SK-N-MC (cell line): ENCODE data around the gene TSPEAR.

Source experiments
- EZH2 ChIP-seq: fragments of 200-600 bp; sonication (generic); IDR thresholded peaks from one replicate; pipeline ENCODE4 v1.6.1; 2017; ENCODE audit warnings: antibody characterized with exemption
- FOXP2 ChIP-seq: optimal IDR thresholded peaks from 2 replicates; pipeline ENCODE3; 2011; ENCODE audit warnings: mild to moderate bottlenecking, moderate library complexity; ENCODE audit not compliant: insufficient read depth; ENCODE audit errors: extremely low read length, control extremely low read depth
- POLR2AphosphoS5 ChIP-seq: IDR thresholded peaks from 2 replicates; pipeline ENCODE4 v1.6.1; 2012; ENCODE audit warnings: mild to moderate bottlenecking, low read depth, low read length, borderline replicate concordance

DNA sequence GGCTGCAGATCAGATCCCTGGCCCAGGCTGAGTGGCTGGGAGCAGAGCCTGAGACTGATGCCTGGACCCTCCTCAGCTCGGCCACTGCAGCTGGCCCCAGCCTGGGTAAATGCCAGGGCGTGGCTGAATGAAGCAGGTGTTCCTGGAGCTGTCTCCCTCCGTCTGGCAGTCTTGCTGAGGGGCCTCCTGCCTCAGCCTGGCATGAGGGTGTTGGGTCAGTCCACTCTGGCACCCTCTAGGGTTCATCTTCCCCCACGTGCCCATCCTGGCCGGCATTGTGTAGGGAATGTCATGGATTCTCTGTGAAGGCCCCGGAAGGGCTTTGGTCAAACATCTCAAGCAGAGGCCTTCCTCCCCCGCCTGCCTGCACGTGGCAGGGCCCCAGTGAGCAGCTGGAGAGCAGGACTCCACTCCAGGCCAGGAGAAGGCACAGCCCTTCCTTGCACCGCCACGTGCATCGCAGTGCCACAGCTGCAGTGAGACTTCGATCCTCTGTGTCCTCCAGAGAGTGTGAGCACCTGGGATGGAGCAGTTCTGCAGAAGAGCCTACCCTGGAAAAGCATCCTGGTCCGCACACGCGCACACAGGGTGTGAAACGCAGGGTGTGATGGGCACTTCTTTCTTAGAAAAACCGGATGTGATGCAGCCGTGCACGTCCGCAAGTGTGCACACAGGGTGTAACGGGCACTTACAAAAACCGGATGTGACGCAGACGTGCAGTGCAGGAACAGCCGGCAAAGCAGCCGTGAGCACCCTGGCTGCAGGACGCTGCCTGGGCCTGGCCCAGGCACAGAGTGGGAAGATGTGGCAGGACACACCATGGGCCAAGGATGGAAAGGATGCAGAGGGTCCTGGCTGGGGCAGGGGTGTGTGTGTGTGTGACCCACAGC, 142.5 kb downstream of the TSPEAR start:
- TF ChIP-seq POLR2AphosphoS5 (no peak), EZH2 (no peak), FOXP2 (no peak)
